ENCODE measurements around the gene KIAA0753.

KIAA0753 gene

DNA sequence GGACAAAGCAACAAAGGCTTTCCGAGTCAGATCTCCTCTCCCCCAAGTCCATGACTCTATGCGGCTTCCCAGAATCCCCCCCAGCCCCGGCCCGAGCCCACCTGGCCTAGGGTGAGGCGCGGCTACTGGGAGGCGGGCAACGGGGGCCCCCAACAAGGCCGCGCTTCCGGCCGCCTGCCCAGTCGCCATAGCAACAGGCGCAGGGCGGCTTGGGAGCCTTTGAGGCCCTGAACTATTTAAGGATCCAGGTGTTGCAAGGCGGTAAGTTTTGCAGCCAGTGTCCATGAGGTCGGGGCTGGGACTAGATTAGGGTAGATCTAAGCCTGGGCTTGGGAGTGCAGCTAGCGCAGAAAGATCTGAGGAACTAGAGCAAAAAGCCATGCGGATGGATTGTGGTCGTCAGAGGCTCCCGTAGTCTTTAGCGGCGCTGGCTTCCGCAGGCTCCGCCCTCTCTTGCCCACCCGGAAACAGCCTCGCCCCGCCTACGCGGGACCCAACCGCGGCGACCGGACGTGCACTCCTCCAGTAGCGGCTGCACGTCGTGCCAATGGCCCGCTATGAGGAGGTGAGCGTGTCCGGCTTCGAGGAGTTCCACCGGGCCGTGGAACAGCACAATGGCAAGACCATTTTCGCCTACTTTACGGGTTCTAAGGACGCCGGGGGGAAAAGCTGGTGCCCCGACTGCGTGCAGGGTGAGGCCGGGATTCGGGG is at the start of gene KIAA0753, which contains the start of gene TXNDC17:
KIAA0753 (minus strand) TSS at position 176 of the 711 bp plus-strand sequence. CDS start 5,608 bp downstream, outside the sequence.
TXNDC17 (plus strand) TSS at position 525 of the 711 bp plus-strand sequence; CDS start at position 548, 23 bp downstream.
- no peaks in the 10 kb centered on the region for H3K9me3 ChIP-seq (ENCODE audit: control insufficient read depth, insufficient read depth, low read length)
- H3K4me1 ChIP-seq (ENCODE audit: control insufficient read depth, low read length) = peaks cover 30% of the 10 kb centered on the region
- H4K20me1 ChIP-seq (ENCODE audit: control insufficient read depth, insufficient read depth, low read depth, low read length) = peaks cover 10% of the 10 kb centered on the region; the same call in 1 of the 2 replicates
- no peaks in the 10 kb centered on the region for H3K27me3 ChIP-seq (ENCODE audit: control insufficient read depth, low read length)
- H3K27ac ChIP-seq (ENCODE audit: low read depth, low read length) = peak within 1 kb of the TSS; percentile 77
- peak within 1 kb of the TSS; percentile 98 for H3K4me3 ChIP-seq (ENCODE audit: low read length)
- H3K36me3 ChIP-seq (ENCODE audit: control insufficient read depth, low read length) = peaks cover 47% of the 10 kb centered on the region
- no peaks in the 10 kb centered on the region for H3K9me2 ChIP-seq (replicated peaks; ENCODE audit: control insufficient read depth, low read length)
- TF ChIP-seq, protein P1, sequence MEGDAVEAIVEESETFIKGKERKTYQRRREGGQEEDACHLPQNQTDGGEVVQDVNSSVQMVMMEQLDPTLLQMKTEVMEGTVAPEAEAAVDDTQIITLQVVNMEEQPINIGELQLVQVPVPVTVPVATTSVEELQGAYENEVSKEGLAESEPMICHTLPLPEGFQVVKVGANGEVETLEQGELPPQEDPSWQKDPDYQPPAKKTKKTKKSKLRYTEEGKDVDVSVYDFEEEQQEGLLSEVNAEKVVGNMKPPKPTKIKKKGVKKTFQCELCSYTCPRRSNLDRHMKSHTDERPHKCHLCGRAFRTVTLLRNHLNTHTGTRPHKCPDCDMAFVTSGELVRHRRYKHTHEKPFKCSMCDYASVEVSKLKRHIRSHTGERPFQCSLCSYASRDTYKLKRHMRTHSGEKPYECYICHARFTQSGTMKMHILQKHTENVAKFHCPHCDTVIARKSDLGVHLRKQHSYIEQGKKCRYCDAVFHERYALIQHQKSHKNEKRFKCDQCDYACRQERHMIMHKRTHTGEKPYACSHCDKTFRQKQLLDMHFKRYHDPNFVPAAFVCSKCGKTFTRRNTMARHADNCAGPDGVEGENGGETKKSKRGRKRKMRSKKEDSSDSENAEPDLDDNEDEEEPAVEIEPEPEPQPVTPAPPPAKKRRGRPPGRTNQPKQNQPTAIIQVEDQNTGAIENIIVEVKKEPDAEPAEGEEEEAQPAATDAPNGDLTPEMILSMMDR (IDR thresholded peaks at IDR 0.05; ENCODE audit: low read depth, low read length, poor library complexity, severe bottlenecking) = no peak
- TF ChIP-seq EZH2phosphoT487 (IDR thresholded peaks at IDR 0.05; ENCODE audit: borderline replicate concordance, low read length) = no peak
- H3K79me2 ChIP-seq (ENCODE audit: control insufficient read depth, low read length) = peaks cover 76% of the 10 kb centered on the region
- peak within 1 kb of the TSS; percentile 91 for H3K4me2 ChIP-seq (ENCODE audit: low read length)
- peaks cover 12% of the 10 kb centered on the region; the same call in 1 of the 2 replicates for H3F3A ChIP-seq (ENCODE audit: control insufficient read depth, insufficient read depth)

GRCh38 chr17:6688944-6689343 is 48.4 kb upstream of the KIAA0753 start:
- Histone ChIP-seq H3K9me3 (ENCODE audit: control insufficient read depth, insufficient read depth, low read length) (no peaks in the 10 kb centered on the region), H4K20me1 (ENCODE audit: control insufficient read depth, insufficient read depth, low read depth, low read length) (no peaks in the 10 kb centered on the region), H3K9me2 (replicated peaks; ENCODE audit: control insufficient read depth, low read length) (no peaks in the 10 kb centered on the region), H3K4me1 (ENCODE audit: control insufficient read depth, low read length) (no peaks in the 10 kb centered on the region), H3K4me3 (ENCODE audit: low read length) (no peak overlapping the region), H3K27me3 (ENCODE audit: control insufficient read depth, low read length) (0 out of 2 replicates have a peak, but pooled peaks cover 3% of the 10 kb centered on the region), H3K36me3 (ENCODE audit: control insufficient read depth, low read length) (no peaks in the 10 kb centered on the region), H3K4me2 (ENCODE audit: low read length) (no peak overlapping the region), H3K79me2 (ENCODE audit: control insufficient read depth, low read length) (no peaks in the 10 kb centered on the region), H3K27ac (ENCODE audit: low read depth, low read length) (no peak overlapping the region), H3F3A (ENCODE audit: control insufficient read depth, insufficient read depth) (no peaks in the 10 kb centered on the region)
- TF ChIP-seq EZH2phosphoT487 (IDR thresholded peaks at IDR 0.05; ENCODE audit: borderline replicate concordance, low read length) = no peak

DNA sequence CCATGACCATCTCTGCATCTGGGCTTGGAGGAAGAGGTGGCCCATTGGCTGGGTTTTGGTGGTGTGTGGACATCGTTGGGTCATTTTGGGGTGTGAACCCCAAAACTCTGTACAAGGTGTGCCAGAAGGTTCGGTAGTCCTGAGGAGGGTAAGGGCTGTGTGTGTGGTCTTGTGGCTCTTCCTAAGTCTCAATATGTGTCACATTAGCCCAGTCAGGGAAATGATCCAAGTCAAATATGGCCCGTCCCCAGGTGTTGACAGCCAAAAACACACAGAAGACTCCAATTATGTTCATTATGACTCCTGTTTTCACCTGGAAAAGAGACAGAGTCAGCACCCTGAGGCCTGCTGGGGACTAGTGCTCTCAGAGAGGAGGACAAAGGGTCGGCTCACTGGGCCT is 45.5 kb upstream of the KIAA0753 start:
- no peaks in the 10 kb centered on the region for H3K36me3 ChIP-seq (ENCODE audit: control insufficient read depth, low read length)
- TF ChIP-seq, protein P1 (IDR thresholded peaks at IDR 0.05; ENCODE audit: low read depth, low read length, poor library complexity, severe bottlenecking) = no peak
- TF ChIP-seq EZH2phosphoT487 (IDR thresholded peaks at IDR 0.05; ENCODE audit: borderline replicate concordance, low read length) = no peak
- no peaks in the 10 kb centered on the region for H3K4me1 ChIP-seq (ENCODE audit: control insufficient read depth, low read length)
- H3K9me2 ChIP-seq (replicated peaks; ENCODE audit: control insufficient read depth, low read length) = no peaks in the 10 kb centered on the region
- H3K79me2 ChIP-seq (ENCODE audit: control insufficient read depth, low read length) = no peaks in the 10 kb centered on the region
- H3K4me3 ChIP-seq (ENCODE audit: low read length) = no peak overlapping the region
- no peaks in the 10 kb centered on the region for H3K9me3 ChIP-seq (ENCODE audit: control insufficient read depth, insufficient read depth, low read length)
- no peak overlapping the region for H3K27ac ChIP-seq (ENCODE audit: low read depth, low read length)
- H3F3A ChIP-seq (ENCODE audit: control insufficient read depth, insufficient read depth) = no peaks in the 10 kb centered on the region
- H4K20me1 ChIP-seq (ENCODE audit: control insufficient read depth, insufficient read depth, low read depth, low read length) = no peaks in the 10 kb centered on the region
- H3K27me3 ChIP-seq (ENCODE audit: control insufficient read depth, low read length) = 0 out of 2 replicates have a peak, but pooled peaks cover 3% of the 10 kb centered on the region
- H3K4me2 ChIP-seq (ENCODE audit: low read length) = no peak overlapping the region
